ENCODE results near the gene NAT8L.

Gene NAT8L

GRCh38 chr4:2116687-2117400 is 57.7 kb downstream of the NAT8L start:
- TF ChIP-seq CTCF (IDR thresholded peaks at IDR 0.05; ENCODE audit: control insufficient read depth, extremely low read depth, insufficient read depth), result no peak
- no peak overlapping the region for H3K4me3 ChIP-seq (ENCODE audit: low read depth, low read length)
- DNase-seq (ENCODE audit: low read depth), result no peak

Measured in LNCaP clone FGC (cell line).